GM20431 (cell line): Measurements from ENCODE around the gene MMRN1.
"Not testable (repeated sequence)": the region's sequence is repeated elsewhere in the genome, so short reads cannot be mapped to it uniquely, and the experiment has no call there.

Source experiments
- in situ Hi-C: fragments of 300-500 bp; cut with MseI, MboI; formaldehyde crosslinking; loops from one replicate; pipeline ENCODE4 v1.15.0; 2020; ENCODE audit warnings: low sequenced_read_pairs; ENCODE audit not compliant: unreplicated experiment

The MMRN1 gene

GRCh38 chr4:89894649-89895550, at the start of gene MMRN1:
Gene MMRN1 (plus strand): TSS chr4:89894854. CDS start chr4:89894972, 118 bp downstream.
- in situ Hi-C loops: no loop called here

GRCh38 chr4:89847571-89848325, 46.9 kb upstream of the MMRN1 start:
- in situ Hi-C loops: no loop called here

GRCh38 chr4:89855236-89855635, 39.4 kb upstream of the MMRN1 start:
- in situ Hi-C loops: no loop called here

GRCh38 chr4:89860971-89861370, 33.7 kb upstream of the MMRN1 start:
- in situ Hi-C loops: no loop called here

GRCh38 chr4:89863533-89863932, 31.1 kb upstream of the MMRN1 start:
- in situ Hi-C loops: no loop called here

- in situ Hi-C loops: no loop called here
These were observed 26.4 kb upstream of the MMRN1 start for GRCh38 chr4:89868276-89868675.

GRCh38 chr4:89868999-89869589, 25.6 kb upstream of the MMRN1 start:
- in situ Hi-C loops: no loop called here

GRCh38 chr4:89871211-89871610, 23.4 kb upstream of the MMRN1 start:
- in situ Hi-C loops: no loop called here

GRCh38 chr4:89876548-89876947, 18.1 kb upstream of the MMRN1 start:
- in situ Hi-C loops: no loop called here

GRCh38 chr4:89878611-89879010, 16.0 kb upstream of the MMRN1 start:
- in situ Hi-C loops: no loop called here

- in situ Hi-C loops: no loop called here
These were observed 15.4 kb upstream of the MMRN1 start for GRCh38 chr4:89879215-89879614.

GRCh38 chr4:89889289-89889688, 5.4 kb upstream of the MMRN1 start:
- in situ Hi-C loops: no loop called here

GRCh38 chr4:89897867-89898266, 3.2 kb downstream of the MMRN1 start:
- in situ Hi-C loops: no loop called here

GRCh38 chr4:89898304-89898716, 3.7 kb downstream of the MMRN1 start:
- in situ Hi-C loops: no loop called here

- in situ Hi-C loops: no loop called here
These were observed 4.5 kb downstream of the MMRN1 start for GRCh38 chr4:89899152-89899551.

- in situ Hi-C loops: no loop called here
These were observed 5.2 kb downstream of the MMRN1 start for GRCh38 chr4:89899854-89900253.

GRCh38 chr4:89901808-89902431, 7.3 kb downstream of the MMRN1 start:
- in situ Hi-C loops: not testable (repeated sequence)

- in situ Hi-C loops: no loop called here
These were observed 9.9 kb downstream of the MMRN1 start for GRCh38 chr4:89904524-89904923.

- in situ Hi-C loops: no loop called here
These were observed 11.7 kb downstream of the MMRN1 start for GRCh38 chr4:89906316-89906715.

- in situ Hi-C loops: no loop called here
These were observed 12.3 kb downstream of the MMRN1 start for GRCh38 chr4:89906777-89907521.
